Glutamatergic neuron (in vitro differentiated cells): Measurements from ENCODE around the gene HES3. TPM values are rescaled to one million over a fixed set of nuclear protein-coding genes. Genes with fewer than 3 reads are reported as not detected.

Experiments
- DNase-seq: peaks from one replicate; pipeline ENCODE4 v3.0.0; 2022
- H3K27ac Mint-ChIP-seq: one replicate; pipeline ENCODE4 v1.8.0; 2020; ENCODE audit warnings: mild to moderate bottlenecking, mixed read lengths, inconsistent platforms; ENCODE audit not compliant: unreplicated experiment
- H3K27me3 Mint-ChIP-seq: one replicate; pipeline ENCODE4 v1.8.0; 2020; ENCODE audit warnings: mild to moderate bottlenecking, moderate library complexity, mixed read lengths, inconsistent platforms; ENCODE audit not compliant: unreplicated experiment
- H3K36me3 Mint-ChIP-seq: one replicate; pipeline ENCODE4 v1.8.0; 2020; ENCODE audit warnings: mild to moderate bottlenecking, mixed read lengths, inconsistent platforms; ENCODE audit not compliant: unreplicated experiment
- H3K4me1 Mint-ChIP-seq: one replicate; pipeline ENCODE4 v1.8.0; 2020; ENCODE audit warnings: mild to moderate bottlenecking, low read depth, mixed read lengths, inconsistent platforms; ENCODE audit not compliant: unreplicated experiment
- H3K4me3 Mint-ChIP-seq: one replicate; pipeline ENCODE4 v1.8.0; 2020; ENCODE audit warnings: mild to moderate bottlenecking, mixed read lengths, inconsistent platforms; ENCODE audit not compliant: unreplicated experiment
- H3K9me3 Mint-ChIP-seq: one replicate; pipeline ENCODE4 v1.8.0; 2020; ENCODE audit warnings: mild to moderate bottlenecking, moderate library complexity, mixed read lengths, inconsistent platforms; ENCODE audit not compliant: unreplicated experiment
- total RNA-seq: library from RNA; stranded (reverse); fragmentation: NEBNext Ultra II Directional; extraction: Animal tissue kit (Norgen Biotek cat#: 25700); gene quantifications from one replicate; pipeline ENCODE4 v1.2.1, GENCODE V29; 2021; ENCODE audit not compliant: unreplicated experiment
- TF ChIP-seq, protein P1 (sequence below): fragments of 200-600 bp; sonication (generic); IDR thresholded peaks from one replicate; pipeline ENCODE4 v1.5.0; 2021; ENCODE audit not compliant: partially characterized antibody, unreplicated experiment

The HES3 gene
- total RNA-seq, 1 donor from 2014 or later = 0.66 TPM

DNA sequence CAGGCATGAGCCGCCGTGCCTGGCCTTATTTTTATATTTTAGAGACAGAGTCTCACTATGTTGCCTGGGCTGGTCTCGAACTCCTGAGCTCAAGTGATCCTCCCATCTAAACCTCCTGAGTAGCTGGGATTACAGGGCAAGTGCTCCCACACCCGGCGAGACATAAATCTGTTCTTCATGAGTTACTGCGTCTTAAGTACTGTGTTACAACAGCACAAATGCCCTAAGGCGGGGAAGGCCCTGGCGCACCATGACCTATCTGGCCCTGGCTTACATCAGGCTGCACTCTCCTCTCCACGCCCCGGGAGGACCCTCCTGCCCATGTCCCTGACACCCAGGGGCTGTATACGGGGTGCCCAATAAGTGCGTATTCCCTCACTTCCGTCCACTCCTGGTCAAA lies 12.7 kb downstream of the HES3 start:
- H3K27ac Mint-ChIP-seq = no peak overlapping the region
- H3K4me3 Mint-ChIP-seq = no peak overlapping the region
- H3K4me1 Mint-ChIP-seq = peaks cover 8% of the 10 kb centered on the region
- peaks cover 20% of the 10 kb centered on the region for H3K27me3 Mint-ChIP-seq
- no peaks in the 10 kb centered on the region for H3K36me3 Mint-ChIP-seq
- TF ChIP-seq, protein P1, sequence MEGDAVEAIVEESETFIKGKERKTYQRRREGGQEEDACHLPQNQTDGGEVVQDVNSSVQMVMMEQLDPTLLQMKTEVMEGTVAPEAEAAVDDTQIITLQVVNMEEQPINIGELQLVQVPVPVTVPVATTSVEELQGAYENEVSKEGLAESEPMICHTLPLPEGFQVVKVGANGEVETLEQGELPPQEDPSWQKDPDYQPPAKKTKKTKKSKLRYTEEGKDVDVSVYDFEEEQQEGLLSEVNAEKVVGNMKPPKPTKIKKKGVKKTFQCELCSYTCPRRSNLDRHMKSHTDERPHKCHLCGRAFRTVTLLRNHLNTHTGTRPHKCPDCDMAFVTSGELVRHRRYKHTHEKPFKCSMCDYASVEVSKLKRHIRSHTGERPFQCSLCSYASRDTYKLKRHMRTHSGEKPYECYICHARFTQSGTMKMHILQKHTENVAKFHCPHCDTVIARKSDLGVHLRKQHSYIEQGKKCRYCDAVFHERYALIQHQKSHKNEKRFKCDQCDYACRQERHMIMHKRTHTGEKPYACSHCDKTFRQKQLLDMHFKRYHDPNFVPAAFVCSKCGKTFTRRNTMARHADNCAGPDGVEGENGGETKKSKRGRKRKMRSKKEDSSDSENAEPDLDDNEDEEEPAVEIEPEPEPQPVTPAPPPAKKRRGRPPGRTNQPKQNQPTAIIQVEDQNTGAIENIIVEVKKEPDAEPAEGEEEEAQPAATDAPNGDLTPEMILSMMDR = no peak
- no peak for DNase-seq
- H3K9me3 Mint-ChIP-seq = peaks cover 7% of the 10 kb centered on the region

DNA sequence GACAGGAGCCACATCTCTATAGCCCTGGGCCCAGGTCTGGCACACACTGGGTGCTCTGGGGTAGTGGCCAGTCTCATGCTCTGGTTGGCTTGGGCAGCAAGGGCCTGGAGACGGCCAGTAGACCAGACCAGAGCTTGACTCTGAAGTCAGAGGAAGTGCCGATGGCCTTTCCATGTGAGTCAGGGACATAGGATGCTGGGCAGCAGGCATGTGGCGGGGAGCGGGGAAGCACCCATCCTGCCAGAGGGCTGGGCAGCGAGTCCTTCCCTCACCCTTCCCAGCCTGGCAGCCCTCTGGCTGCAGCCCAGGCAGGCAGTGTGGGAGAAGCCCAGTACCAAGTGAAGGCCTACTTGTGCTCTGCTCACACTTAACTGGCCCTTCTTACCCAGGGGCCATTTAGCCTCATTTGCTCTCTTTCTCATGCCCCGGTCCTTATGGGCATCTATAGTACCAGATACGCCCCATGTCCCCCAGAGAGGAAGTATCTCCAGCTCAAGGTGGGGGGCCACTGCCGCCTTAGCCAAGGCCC lies 13.6 kb downstream of the HES3 start:
- Mint-ChIP-seq H3K4me3 (no peak overlapping the region), H3K9me3 (peaks cover 11% of the 10 kb centered on the region), H3K27me3 (peaks cover 18% of the 10 kb centered on the region), H3K4me1 (peaks cover 12% of the 10 kb centered on the region), H3K27ac (no peak overlapping the region), H3K36me3 (no peaks in the 10 kb centered on the region)
- no peak for DNase-seq
- TF ChIP-seq, protein P1 = no peak

DNA sequence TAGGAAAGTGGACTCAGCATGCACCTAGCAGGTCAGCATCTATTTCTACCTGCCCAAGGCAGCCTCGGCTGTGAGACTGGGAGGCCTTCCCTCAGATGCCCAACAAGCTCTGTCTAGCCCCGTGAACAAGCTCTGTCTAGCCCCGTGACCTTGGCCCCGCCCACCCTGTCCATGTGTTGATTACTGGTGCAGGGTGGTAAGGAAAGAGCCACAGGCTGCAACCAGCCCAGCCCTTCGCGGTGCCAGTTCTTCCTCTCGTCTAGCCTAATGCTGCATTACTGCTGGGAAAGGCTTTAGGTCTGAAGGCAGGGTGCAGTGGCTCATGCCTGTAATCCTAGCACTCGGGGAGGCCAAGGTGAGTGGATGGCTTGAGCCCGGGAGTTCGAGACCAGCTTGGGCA lies 14.7 kb downstream of the HES3 start:
- Mint-ChIP-seq H3K36me3 (no peaks in the 10 kb centered on the region), H3K27me3 (peaks cover 13% of the 10 kb centered on the region), H3K4me1 (peaks cover 14% of the 10 kb centered on the region), H3K9me3 (peaks cover 14% of the 10 kb centered on the region), H3K4me3 (peak overlapping the region; percentile 81), H3K27ac (peak overlapping the region; percentile 52)
- TF ChIP-seq, protein P1 = no peak
- no peak for DNase-seq

DNA sequence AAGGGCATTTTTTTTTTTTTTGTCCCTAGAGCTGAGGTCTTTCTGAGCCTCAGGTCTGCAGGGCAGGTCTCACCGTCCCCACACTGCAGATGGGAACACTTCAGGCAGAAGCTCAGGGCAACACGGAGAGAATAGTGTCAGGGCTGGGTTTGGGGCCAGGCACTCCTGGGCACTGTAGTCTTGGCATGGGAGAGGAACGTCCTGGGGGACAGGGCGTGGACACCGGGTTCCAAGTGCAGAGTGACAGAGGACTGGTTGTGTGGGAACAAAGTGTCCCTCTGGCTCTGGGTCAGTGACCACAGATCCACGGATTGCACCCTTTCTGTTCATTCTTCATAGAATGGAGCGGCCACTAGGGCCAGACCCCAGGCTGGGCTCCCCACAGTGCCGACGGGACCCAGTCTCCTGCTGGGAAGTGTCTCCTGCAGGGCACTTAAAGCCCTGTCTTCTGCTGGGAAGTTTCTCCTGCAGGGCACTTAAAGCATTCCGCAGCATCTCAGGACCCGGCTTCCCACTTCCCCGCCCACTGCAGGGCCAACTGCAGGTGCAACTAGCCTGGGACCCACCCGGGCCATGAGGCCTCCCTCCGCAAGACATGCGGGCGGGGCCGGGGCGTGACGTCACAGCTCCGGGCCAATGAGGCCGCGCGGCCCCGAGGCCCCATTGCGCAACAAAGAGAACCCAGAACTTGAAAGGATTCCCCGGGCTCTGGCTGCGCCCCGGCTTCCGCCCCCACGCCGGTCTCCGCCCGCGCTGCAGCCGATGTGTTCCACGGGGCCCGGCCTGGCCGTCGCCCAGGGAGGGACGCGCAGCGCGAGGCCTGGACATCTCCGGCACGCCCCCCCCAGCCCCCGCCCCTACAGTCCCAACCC lies 15.7 kb downstream of the HES3 start:
- TF ChIP-seq, protein P1 = no peak
- Mint-ChIP-seq H3K36me3 (no peaks in the 10 kb centered on the region), H3K27ac (peak overlapping the region; percentile 52), H3K4me3 (peak overlapping the region; percentile 81), H3K4me1 (peaks cover 14% of the 10 kb centered on the region), H3K27me3 (peaks cover 11% of the 10 kb centered on the region), H3K9me3 (peaks cover 16% of the 10 kb centered on the region)
- peak; percentile 82 for DNase-seq

DNA sequence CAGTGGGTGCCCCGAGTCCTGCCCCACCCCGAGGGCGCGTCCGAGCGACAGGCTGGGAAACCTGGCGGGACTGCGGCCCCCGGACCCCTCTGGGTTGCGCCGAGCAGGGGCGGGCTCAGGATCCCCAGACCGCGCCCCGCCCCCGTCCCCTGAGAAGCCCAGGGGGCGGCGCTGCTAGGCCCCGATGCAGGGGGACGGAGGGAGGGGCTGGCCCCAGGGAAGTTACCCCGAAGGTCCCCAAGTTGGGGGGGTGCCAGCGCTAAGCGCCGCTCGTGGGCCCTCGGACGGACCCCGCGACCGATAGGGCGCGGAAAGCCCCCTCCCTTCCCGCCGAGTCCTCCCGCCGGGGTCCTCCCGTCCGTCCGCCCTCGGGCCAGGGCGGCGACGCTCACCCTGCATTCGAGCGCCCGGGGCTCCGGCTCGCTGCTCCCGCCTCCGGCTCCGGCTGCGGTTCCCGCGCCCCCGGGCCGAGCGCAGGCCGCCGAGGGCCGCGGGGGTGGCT lies 16.5 kb downstream of the HES3 start:
- Mint-ChIP-seq H3K36me3 (no peaks in the 10 kb centered on the region), H3K27ac (no peak overlapping the region), H3K9me3 (peaks cover 14% of the 10 kb centered on the region), H3K4me3 (no peak overlapping the region), H3K27me3 (peaks cover 13% of the 10 kb centered on the region), H3K4me1 (peaks cover 18% of the 10 kb centered on the region)
- peak; percentile 71 for DNase-seq
- TF ChIP-seq, protein P1 = no peak
